Urothelium cell line (cell line): ENCODE data around the gene ZNF625.

ENCODE experiments used
- DNase-seq: peaks from one replicate; pipeline ENCODE4 v3.0.0; 2011; ENCODE audit warnings: low spot score, mixed read lengths
- FAIRE-seq: peaks from 2 replicates; lab custom pipeline; 2011; peaks lifted over from hg19 to GRCh38; lab: Jason Lieb, UNC

The ZNF625 gene

DNA sequence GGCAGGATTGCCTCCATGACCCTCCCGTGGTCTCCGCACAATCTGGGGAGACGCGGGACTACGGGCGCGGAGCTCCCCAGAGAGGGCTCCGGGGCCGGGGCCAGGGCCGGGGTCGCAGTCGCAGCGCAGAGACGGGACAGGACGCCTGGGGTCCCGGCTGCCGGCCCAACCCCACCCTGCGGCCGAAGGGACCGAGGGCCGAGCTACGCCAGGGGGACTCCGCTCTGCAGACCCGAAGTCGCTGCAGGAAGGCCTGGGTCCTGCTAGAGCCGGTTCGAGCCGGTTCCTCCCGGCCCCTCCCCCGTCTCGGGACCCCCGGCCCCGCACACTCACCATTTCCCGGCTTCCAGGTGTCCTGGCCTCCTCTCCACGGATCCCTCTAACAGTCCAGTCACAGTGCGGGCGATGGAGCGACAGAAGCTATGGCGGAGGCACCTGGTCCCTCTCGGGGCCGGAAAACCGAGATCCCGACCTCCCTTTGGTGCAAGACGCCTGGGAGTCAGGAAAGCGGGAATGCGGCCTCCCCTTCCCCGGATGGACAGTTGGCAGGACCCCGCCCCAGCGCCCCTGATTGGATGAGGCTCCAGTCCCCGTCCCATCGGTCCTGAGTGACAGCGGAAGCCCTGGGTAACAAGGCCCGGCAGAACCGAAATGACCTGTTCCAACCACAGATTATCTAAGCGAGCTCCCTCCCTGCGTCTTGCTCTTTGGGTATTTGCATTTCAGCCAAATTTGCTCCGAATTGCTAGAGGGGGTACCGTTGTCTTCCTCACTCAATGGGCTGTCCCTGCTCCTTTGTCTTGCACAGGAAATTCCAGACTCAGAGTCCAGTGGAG is at the start of gene ZNF625:
TSS of gene ZNF625 (minus strand) at position 512 of the 836 bp plus-strand sequence. CDS start at position 336, 176 bp downstream.
- DNase-seq: peak; percentile 84
- FAIRE-seq: no peak

DNA sequence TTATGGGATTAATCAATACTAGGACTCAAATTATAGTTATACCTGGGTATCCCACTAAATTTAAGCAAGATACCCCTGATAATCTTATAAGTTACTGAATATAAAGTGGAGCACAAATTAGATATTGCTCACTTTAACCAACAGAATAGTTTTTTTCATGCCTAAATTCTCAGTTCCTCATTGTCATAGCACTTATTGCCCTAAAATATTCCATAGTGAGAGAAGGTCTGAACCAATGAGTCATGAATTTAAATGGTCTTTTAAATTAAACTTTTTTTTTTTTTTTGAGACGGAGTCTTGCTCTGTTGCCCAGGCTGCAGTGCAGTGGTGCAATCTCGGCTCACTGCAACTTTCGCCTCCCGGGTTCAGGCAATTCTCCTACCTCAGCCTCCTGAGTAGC is 48.8 kb upstream of the ZNF625 start:
- FAIRE-seq (no peak), DNase-seq (no peak)

DNA sequence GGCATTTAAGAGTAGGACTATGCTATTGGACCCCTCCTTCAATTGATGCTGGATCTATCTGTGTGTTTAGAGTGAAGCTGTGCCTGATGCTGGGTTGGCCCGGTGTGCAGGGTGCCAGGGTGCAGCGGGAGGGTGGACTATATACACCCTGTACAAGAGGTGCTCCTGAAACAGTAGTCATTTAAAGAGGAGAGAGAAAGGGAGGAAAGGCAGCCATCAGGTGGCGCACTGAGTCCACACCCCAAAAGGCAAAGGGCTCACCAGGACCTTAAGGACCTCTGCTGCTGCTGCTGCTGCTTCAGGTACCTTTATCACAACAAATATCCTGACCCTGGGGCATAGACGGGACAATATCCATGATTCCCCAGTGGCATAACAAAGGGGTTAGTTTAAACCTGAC is 45.7 kb upstream of the ZNF625 start:
- FAIRE-seq: no peak
- DNase-seq: no peak

DNA sequence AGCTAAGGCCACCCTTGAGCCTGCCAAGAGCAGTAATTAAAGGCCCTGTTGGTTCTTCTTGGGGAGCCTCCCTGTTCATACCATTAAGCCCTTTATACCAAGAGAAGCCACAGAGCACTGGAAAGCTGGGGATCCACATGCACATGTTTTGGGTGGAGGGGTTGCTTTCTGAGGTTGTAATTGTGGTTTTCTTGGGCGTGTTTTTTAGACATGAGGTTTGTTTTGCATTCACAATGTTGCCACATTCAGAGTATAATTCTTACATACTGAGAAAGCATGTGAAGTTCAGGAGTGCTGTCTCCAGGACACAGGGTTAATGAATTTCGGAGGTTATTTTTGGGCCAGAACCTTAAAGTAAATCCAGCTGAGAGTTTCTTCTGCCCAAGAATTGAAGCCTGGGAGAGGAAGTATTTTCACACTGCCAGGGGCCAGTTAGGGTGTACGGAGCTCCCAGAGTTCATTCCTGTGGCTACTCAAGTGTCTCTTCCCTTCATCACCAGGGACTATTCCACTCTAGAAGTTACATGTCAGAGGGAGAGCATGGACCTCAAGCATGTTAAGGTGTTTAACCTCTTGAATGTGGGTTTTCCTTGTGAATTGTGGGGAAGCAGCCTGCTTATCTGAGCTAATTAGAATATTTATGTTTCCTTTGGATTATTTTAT is 43.4 kb upstream of the ZNF625 start:
- FAIRE-seq (no peak), DNase-seq (no peak)

DNA sequence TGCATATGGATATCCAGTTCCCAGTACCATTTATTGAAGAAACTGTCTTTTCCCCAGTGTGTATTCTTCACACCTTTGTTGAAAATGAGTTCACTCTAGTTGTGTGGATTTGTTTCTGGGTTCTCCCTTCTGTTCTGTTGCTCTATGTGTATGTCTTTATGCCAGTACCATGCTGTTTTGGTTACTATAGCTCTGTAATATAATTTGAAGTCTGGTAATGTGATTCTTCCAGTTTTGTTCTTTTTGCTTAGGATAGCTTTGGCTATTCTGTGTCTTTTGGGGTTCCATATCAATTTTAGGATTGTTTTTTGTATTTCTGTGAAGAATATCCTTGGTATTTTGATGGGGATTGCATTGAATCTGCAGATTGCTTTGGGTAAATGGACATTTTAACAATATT is 41.6 kb upstream of the ZNF625 start:
- no peak for FAIRE-seq
- DNase-seq: no peak

DNA sequence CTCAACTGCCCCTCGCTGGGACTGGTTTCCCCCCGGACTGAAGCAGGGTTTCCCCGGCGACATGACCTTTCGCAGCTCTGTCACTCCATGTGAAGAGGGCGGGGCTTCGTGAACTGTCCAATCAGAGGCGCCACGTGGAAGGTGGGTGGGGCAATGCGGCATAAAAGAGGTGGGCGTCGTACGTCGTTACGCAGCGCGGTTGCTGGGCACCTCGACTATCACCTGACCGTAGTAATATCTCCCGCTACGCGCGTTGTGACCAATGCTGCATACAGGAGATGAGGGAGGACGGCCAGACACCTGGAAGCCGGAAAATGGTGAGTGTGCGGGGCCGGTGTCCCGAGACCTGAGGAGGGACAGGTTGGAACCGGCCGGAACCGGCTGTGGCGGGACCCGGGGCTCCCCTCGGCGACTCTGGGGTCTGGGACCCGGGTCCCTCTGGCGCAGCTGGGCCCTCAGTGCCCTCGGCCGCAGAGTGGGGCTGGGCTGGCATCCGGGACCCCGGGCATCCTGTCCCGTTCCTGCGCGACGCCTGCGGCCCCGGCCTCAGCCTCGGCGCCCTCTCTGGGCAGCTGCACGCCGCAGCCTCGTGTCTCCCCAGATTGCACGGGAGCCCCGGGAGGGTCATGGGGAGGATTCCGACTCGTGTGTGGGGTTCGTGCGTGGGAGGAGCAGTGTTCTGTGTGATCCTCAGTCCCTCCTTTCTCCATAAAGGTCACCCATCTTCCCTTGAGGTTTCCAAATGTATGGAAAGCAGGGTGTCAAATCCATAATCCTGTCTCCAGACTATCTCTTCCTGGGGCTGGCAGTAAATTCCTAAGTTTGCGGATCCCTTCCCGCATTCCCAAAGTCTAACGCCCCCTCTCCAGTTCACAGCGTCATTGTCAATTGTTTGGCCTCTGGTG is 38.5 kb upstream of the ZNF625 start:
- no peak for DNase-seq
- FAIRE-seq: no peak

DNA sequence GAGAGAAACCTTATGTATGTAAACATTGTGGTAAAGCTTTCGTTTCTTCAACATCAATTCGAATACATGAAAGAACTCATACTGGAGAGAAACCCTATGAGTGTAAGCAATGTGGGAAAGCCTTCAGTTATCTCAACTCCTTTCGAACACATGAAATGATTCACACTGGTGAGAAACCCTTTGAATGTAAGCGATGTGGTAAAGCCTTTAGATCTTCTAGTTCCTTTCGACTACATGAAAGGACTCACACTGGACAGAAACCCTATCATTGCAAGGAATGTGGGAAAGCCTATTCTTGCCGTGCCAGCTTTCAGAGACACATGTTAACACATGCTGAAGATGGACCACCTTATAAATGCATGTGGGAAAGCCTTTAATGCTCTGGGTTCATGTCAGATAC is 31.1 kb upstream of the ZNF625 start:
- FAIRE-seq (no peak), DNase-seq (no peak)

DNA sequence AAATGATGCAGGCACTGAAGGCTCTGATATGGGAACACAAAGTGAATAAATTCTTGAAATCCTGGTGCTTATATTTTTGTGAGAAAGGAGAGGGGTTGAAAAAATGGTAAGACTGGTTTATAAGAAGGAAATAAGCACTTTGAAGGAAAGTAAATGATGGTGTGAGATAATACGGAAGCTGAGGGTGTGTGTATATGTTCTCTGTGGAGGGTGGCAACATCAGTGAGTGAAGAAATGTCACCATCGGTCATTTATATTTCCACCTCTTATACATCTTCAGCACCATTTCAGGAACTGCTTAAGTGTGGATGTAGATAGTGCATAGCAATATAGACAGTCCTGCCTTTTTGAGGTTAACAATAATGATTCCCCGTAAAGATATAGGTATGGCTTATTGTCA is 23.8 kb upstream of the ZNF625 start:
- FAIRE-seq (no peak), DNase-seq (no peak)

DNA sequence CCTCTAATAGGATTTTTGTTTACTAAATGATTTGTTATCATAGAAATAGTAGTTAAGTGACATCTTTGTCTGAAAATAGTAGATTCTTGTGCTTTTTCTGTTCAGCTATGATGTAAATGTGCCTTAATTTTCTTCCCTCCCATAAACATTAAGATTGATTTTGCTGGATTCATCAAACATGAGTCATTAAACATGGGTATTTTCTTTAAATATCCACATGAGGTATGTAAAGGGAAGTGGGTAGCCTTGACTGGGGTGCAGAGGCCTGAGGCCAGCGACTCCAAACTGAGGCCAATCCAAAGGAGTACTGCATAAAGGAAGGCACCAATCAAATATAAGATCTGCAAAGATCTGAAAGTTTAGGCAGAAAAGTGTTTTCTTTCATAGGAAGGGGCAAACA is 10.1 kb upstream of the ZNF625 start:
- FAIRE-seq (no peak), DNase-seq (no peak)

DNA sequence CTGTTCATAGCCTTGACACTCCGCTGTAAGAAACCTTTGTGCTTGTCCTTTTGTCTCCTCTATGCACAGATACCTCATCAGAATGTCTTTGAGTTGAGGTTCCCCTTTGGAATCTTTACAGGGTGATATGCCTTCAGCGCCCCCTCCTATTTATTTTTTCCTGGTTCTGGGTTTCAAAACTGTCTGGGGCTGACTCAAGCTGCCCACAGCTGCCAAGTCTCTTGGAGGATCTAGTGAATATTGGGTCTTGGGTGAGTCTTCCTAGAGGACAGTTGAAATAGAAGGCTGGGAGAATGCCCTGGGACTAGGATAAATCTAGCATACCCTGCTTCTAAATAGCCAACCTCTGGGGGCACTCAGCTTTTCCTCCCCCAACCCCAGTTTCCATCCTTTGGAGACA is 7.3 kb upstream of the ZNF625 start:
- DNase-seq (no peak), FAIRE-seq (no peak)

DNA sequence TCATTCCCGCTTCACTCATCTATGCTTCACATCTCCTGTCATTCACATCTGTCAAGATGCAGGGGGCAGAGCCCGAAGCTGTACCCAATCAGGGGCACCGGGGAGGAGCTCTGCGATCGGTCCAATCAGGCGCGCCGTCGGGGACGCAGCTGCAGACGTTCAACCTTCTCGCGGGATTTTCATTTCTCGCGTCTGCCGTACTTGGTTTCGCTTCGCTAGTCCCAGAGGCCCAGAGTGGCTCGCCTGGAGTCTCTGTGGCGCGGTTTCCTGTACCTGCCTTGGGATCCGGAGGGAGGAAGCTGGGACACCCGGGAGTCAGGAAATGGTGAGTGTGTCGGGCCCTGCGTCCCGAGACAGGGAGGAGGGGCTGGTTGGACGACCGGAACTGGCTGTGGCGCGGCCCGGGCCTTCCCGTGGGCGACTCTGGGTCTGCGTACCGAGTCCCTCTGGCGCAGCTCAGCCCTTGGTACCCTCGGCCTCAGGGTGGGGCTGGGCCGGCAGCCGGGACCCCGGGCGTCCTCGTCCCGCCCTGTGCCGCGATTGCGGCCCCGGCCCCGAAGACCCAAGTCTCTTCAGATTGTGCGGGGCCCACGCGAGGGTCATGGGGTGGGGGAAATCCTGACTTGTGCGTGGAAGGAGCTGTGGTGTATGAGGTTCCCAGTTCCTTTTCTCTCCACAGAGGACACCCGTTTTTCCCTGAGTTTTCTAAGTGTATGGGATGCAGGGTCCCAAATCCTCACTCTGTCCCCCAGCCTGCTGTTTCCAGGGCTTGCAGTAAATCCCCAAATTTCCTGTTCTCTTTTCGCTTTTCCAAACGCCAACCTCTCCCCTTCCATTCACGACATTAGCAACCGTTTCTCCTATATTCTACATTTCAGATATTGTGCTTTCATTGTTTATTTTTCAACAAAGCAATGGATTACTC is 6.6 kb upstream of the ZNF625 start, which contains the start of gene ZNF136:
TSS of gene ZNF136 (plus strand) at position 215 of the 925 bp plus-strand sequence. CDS start at position 323, 108 bp downstream.
- DNase-seq (peak; percentile 95), FAIRE-seq (no peak)

DNA sequence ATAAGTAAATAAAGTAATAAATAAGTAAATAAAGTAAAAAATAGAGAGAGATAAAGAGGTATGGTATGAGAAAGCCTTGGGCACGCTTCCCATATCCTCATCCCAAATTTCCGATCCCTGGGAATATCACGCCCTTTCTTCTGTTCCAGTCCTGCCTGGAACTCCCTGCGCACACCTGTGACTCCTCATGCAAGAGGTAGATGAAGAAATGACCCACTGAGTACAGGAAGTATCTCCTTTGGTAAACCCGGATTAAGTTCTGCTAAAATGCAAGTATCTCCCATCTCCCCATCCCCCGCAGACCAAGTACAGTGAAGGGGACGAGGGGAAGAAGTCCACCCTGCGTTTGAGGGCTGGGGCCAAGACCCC is 6.0 kb upstream of the ZNF625 start:
- DNase-seq (no peak), FAIRE-seq (no peak)

DNA sequence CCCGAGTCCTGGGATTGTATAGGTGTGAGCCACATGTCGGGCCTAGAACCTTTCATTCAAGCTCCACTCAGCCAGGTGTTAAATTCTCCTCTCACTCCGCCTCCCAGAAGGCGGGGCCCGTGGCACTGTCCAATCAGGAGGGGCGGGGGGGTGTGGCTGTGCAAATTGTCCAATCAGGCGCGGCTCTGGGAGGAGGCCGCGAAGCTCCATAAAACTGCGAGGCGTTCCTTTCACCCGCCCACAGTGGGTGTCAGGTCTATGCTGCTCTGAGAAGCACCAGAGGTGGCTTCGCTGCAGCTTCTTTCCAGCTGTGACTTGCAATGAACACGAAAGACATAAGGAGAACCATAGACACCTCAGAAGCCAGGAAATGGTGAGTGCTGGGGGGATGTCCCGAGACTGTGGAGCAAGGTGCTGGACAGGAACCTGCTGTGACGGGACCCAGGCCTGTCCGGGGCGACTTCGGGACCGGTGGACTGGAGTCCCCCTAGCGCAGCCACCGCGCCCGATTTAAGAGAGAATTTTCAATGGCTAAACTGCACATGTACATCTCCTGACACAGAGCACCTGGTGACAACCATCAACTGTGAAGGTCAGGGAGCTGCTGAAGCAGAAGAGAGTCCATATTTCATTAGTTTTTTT is 3.4 kb upstream of the ZNF625 start:
- DNase-seq (no peak), FAIRE-seq (no peak)

DNA sequence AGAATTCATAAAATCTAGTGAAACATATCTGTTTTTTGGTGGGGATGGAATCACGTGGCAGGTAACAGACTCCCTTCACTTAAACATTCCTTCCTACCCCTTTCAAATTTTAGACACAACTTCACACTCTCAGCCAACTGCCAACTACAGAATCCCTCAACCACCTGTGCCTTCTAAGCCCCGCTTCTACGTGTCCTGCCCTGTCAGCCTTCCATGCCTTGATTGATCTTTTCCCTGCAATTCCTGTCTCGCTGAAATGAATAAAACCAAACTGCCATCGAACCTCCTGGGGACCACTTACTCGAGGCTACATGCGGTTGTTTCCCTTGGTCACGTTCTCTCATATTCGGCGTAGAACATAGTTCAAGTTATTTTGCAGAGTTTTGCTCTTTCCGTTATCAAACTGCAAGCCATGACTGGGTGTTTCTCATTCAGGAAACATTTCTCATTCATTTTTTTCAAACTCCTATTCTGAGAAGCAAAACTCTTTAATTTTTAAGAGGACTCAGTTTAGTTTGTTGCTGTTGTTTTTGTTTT is 1.1 kb downstream of the ZNF625 start:
- no peak for FAIRE-seq
- DNase-seq: no peak

DNA sequence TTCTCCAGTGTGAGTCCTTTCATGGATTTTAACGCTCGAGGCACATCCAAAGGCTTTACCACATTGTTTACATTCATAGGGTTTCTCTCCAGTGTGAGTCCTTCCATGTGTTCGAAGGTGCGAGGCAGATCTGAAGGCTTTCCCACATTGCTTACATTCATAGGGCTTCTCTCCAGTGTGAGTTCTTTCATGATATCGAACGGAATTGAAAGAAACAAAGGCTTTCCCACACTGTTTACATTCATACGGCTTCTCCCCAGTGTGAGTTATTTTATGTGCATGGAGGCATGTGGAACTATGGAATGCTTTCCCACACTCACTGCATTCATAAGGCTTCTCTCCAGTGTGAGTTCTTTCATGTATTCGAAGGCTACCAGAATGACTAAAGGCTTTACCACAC is 11.2 kb downstream of the ZNF625 start:
- no peak for FAIRE-seq
- DNase-seq: no peak

DNA sequence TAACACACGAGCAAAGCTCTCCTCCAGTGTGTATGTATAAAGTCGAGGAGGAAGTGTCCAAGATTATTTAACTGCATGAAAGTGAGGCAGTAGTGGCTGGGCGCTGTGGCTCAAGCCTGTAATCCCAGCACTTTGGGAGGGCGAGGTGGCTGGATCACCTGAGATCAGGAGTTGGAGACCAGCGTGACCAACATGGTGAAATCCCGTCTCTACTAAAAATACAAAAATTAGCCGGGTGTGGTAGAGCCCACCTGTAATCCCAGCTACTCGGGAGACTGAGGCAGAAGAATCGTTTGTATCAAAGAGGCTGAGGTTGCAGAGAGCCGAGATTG is 15.2 kb downstream of the ZNF625 start:
- FAIRE-seq: no peak

DNA sequence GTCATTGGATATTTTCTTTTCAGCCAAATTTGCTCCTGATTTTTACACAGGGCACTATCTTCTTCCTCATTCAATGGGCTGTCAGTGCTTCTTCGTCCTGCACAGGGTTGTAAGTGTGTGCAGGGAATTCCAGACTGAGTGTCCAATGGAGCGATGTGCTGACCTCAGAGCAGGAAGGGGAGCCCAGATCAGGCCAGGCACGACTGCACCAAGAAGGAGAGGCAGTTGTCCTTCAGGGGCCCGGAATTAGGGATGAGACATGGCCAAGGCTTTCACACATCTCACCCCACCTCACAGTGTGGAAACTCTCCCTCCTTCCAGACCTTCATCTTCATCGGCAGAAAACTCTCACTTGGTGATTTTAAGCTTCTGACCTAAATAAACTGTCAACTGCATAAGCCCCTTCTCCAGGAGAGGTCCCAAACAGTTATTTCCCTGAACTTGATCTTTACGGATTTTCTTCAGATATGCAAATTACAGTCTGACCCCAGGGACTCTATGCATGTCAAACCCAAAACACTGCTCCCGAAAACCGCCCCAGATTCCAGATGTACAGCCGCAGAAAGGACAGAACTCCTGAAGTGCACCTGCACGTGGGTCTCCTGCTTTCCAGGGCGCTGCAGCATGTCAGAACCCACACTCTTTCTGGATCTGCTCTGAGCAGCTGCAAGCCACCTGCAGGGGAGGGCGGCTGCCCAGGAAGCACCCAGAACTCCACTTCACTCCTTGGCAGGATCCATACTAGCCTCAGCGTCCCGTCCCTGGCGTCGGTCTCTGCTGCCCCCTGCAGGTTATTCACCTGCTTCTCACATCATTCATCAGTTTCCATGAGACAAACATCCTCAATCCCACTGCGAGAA is 15.8 kb downstream of the ZNF625 start:
- FAIRE-seq: no peak
- DNase-seq: peak; percentile 56

More for the DNA sequence above, 15.2 kb downstream of the ZNF625 start:
- no peak for DNase-seq

DNA sequence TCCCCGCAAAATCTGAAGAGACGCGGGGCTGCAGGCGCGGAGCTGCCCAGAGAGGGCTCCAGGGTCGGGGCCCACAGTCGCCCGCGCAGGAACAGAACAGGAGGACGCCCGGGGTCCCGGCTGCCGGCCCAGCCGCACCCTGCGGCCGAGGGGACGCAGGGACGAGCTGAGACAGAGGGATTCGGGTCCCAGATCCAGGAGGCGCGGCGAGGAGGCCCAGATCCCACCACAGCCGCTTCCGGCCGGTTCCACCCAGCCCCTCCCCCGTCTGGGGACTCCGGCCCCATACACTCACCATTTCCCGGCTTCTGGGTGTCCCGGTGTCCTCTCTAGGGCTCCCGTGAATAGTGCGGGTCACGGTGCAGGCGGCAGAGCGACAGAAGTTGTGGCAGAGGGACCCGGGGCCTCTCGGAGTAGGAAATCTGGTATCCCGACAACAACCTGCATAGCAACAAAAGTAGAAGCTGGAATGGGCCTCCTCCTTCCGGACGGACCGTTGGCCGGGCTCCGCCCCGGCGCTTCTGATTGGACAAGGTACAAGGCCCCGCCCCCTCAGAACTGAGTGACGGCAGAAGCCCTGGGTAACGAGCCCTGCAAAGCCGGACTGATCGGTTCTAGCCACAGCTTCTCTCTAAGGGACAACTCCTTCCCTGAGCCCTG is 16.5 kb downstream of the ZNF625 start, which contains the start of gene ZNF20:
TSS of gene ZNF20 (minus strand) at position 466 of the 660 bp plus-strand sequence. CDS start at position 298, 168 bp downstream.
- FAIRE-seq: no peak
- peak; percentile 90 for DNase-seq
